H1 (cell line): ENCODE results near the gene TMEM54. TPM values are rescaled to one million over a fixed set of nuclear protein-coding genes. Genes with fewer than 3 reads are reported as not detected.

Experiments used
- CTCF ChIA-PET: fragments of 300-600 bp; sonication (Branson Sonifier 250); formaldehyde crosslinking; loops from one replicate; lab custom pipeline; 2021; ENCODE audit not compliant: partially characterized antibody; lab: Charles Lee
- POLR2A ChIA-PET: fragments of 300-600 bp; sonication (Branson Sonifier 250); formaldehyde crosslinking; loops from one replicate; lab custom pipeline; 2021; ENCODE audit warnings: inconsistent platforms; ENCODE audit not compliant: partially characterized antibody; lab: Charles Lee
- DNase-seq, 2 experiments: peaks; one replicate each; pipeline versions ENCODE4 v3.0.0 to v3.0.0-alpha.2; 2010 to 2022; ENCODE audit warnings: low spot score in 2 of 2, low read depth in 1 of 2, mixed read lengths in 1 of 2
- FAIRE-seq: peaks from 2 replicates; lab custom pipeline; 2011; peaks lifted over from hg19 to GRCh38; lab: Jason Lieb, UNC
- H2AFZ ChIP-seq: 2 replicates; pipeline ENCODE4 v1.8.1; 2012; ENCODE audit warnings: low read length, inconsistent platforms
- H2AK5ac ChIP-seq: 2 replicates; pipeline ENCODE4 v1.6.1; 2013; ENCODE audit warnings: low read depth, low read length
- H2BK120ac ChIP-seq: replicated peaks from 2 replicates; pipeline ENCODE3; 2013; ENCODE audit warnings: low read depth, low read length, inconsistent platforms
- H2BK12ac ChIP-seq: 2 replicates; pipeline ENCODE4 v1.6.1; 2013; ENCODE audit warnings: low read depth, low read length
- H2BK15ac ChIP-seq: 2 replicates; pipeline ENCODE4 v1.6.1; 2013; ENCODE audit warnings: low read length
- H2BK20ac ChIP-seq: 2 replicates; pipeline ENCODE4 v1.6.1; 2013; ENCODE audit warnings: low read length
- H2BK5ac ChIP-seq: 2 replicates; pipeline ENCODE4 v1.6.1; 2013; ENCODE audit warnings: low read depth, low read length
- H3K14ac ChIP-seq: 2 replicates; pipeline ENCODE4 v1.6.1; 2013; ENCODE audit warnings: inconsistent platforms; ENCODE audit not compliant: insufficient read length
- H3K18ac ChIP-seq: 2 replicates; pipeline ENCODE4 v1.6.1; 2013; ENCODE audit warnings: low read length; ENCODE audit errors: extremely low read depth
- H3K23ac ChIP-seq: 2 replicates; pipeline ENCODE4 v1.6.1; 2013; ENCODE audit warnings: inconsistent platforms; ENCODE audit not compliant: insufficient read length
- H3K23me2 ChIP-seq: 2 replicates; pipeline ENCODE4 v1.6.1; 2013; ENCODE audit warnings: low read depth, low read length
- H3K27ac ChIP-seq: 2 replicates; pipeline ENCODE4 v1.6.1; 2011; ENCODE audit warnings: low read depth, low read length, inconsistent platforms
- H3K27me3 ChIP-seq, 4 experiments: replicated peaks in 1 of 4; 1 replicate in 1 of 4; 2 replicates in 3 of 4; pipeline versions ENCODE4 v1.6.1 to v1.8.1; 2011 to 2013; ENCODE audit warnings: low read length in 3 of 4, mild to moderate bottlenecking in 3 of 4, inconsistent platforms in 2 of 4, mixed read lengths in 2 of 4, moderate library complexity in 1 of 4; ENCODE audit not compliant: control insufficient read depth in 3 of 4, insufficient read depth in 3 of 4; ENCODE audit errors: extremely low read depth in 1 of 4
- H3K36me3 ChIP-seq, 4 experiments: 2 replicates each; pipeline versions ENCODE4 v1.6.1 to v1.8.1; 2011 to 2013; ENCODE audit warnings: mild to moderate bottlenecking in 4 of 4, low read length in 3 of 4, moderate library complexity in 2 of 4, control low read depth in 1 of 4, inconsistent platforms in 1 of 4; ENCODE audit not compliant: insufficient read depth in 4 of 4, control insufficient read depth in 2 of 4
- H3K4ac ChIP-seq: replicated peaks from 2 replicates; pipeline ENCODE3; 2013; ENCODE audit warnings: low read length, low read depth, mixed read lengths, inconsistent platforms; ENCODE audit not compliant: insufficient read length
- H3K4me1 ChIP-seq, 4 experiments: replicated peaks in 1 of 4; 1 replicate in 1 of 4; 2 replicates in 3 of 4; pipeline versions ENCODE4 v1.6.1 to v1.8.1; 2011 to 2013; ENCODE audit warnings: low read length in 3 of 4, inconsistent platforms in 2 of 4, mixed read lengths in 1 of 4; ENCODE audit not compliant: insufficient read depth in 4 of 4, control insufficient read depth in 3 of 4
- H3K4me2 ChIP-seq, 2 experiments: 2 replicates each; pipeline versions ENCODE4 v1.6.1 to v1.8.1; 2011 to 2013; ENCODE audit warnings: low read depth in 2 of 2, low read length in 2 of 2, control low read depth in 1 of 2, inconsistent platforms in 1 of 2, mild to moderate bottlenecking in 1 of 2; ENCODE audit not compliant: insufficient read depth in 1 of 2
- H3K4me3 ChIP-seq, 4 experiments: fragments of 200-600, 300-600 bp in 1 of 4; sonication (generic), shearing (Covaris generic), sonication (Bioruptor Twin) in 1 of 4; 2 replicates each; pipeline versions ENCODE4 v1.5.1 to v1.8.1; 2011 to 2016; ENCODE audit warnings: low read length in 4 of 4, low read depth in 3 of 4, control low read depth in 2 of 4, inconsistent platforms in 2 of 4, mild to moderate bottlenecking in 2 of 4, mixed read lengths in 1 of 4, moderate library complexity in 1 of 4; ENCODE audit not compliant: insufficient read depth in 2 of 4; ENCODE audit errors: extremely low read depth in 1 of 4
- H3K56ac ChIP-seq: replicated peaks from 2 replicates; pipeline ENCODE3; 2013; ENCODE audit warnings: low read depth, mild to moderate bottlenecking, mixed read lengths, low read length, inconsistent platforms; ENCODE audit not compliant: insufficient read length
- H3K79me1 ChIP-seq: 2 replicates; pipeline ENCODE4 v1.6.1; 2013; ENCODE audit warnings: low read depth, low read length, control low read depth
- H3K79me2 ChIP-seq, 2 experiments: 2 replicates each; pipeline versions ENCODE4 v1.6.1 to v1.8.1; 2012 to 2013; ENCODE audit warnings: low read length in 2 of 2, mild to moderate bottlenecking in 2 of 2, inconsistent platforms in 1 of 2; ENCODE audit not compliant: insufficient read depth in 2 of 2, control insufficient read depth in 1 of 2
- H3K9ac ChIP-seq, 4 experiments: replicated peaks in 1 of 4; 1 replicate in 1 of 4; 2 replicates in 3 of 4; pipeline versions ENCODE4 v1.6.1 to v1.8.1; 2011 to 2013; ENCODE audit warnings: low read depth in 3 of 4, low read length in 3 of 4, control low read depth in 2 of 4, mild to moderate bottlenecking in 2 of 4, moderate library complexity in 2 of 4, inconsistent platforms in 1 of 4; ENCODE audit errors: extremely low read depth in 1 of 4
- H3K9me3 ChIP-seq, 2 experiments: 2 replicates each; pipeline versions ENCODE4 v1.6.1 to v1.8.1; 2012 to 2013; ENCODE audit warnings: mild to moderate bottlenecking in 2 of 2, moderate library complexity in 2 of 2, control low read depth in 1 of 2, inconsistent platforms in 1 of 2, low read depth in 1 of 2, low read length in 1 of 2, mixed read lengths in 1 of 2; ENCODE audit not compliant: insufficient read depth in 2 of 2
- H4K20me1 ChIP-seq, 2 experiments: replicated peaks in 1 of 2; 2 replicates each; pipeline versions ENCODE3 to v1.8.1; 2011 to 2013; ENCODE audit warnings: inconsistent platforms in 2 of 2, low read length in 2 of 2, mild to moderate bottlenecking in 1 of 2; ENCODE audit not compliant: insufficient read depth in 2 of 2, control insufficient read depth in 1 of 2
- H4K5ac ChIP-seq: 2 replicates; pipeline ENCODE4 v1.6.1; 2013; ENCODE audit warnings: low read length, low read depth, mixed read lengths, inconsistent platforms; ENCODE audit not compliant: insufficient read length
- H4K8ac ChIP-seq: 2 replicates; pipeline ENCODE4 v1.8.0; 2013; ENCODE audit warnings: mild to moderate bottlenecking, moderate library complexity, low read length, inconsistent platforms; ENCODE audit not compliant: insufficient read depth; ENCODE audit errors: extremely low read depth
- H4K91ac ChIP-seq: replicated peaks from 2 replicates; pipeline ENCODE3; 2013; ENCODE audit warnings: low read length, mixed read lengths, inconsistent platforms; ENCODE audit not compliant: insufficient read length
- ASH2L ChIP-seq: fragments of 200-600, 300-600 bp; sonication (generic); IDR thresholded peaks from one replicate; pipeline ENCODE4 v1.7.1; 2017; ENCODE audit warnings: low read length
- BCL11A ChIP-seq, 2 experiments: IDR thresholded peaks; one replicate each; pipeline ENCODE4 v1.6.1; 2011; ENCODE audit warnings: low read depth in 2 of 2, low read length in 2 of 2, mild to moderate bottlenecking in 2 of 2
- CBX8 ChIP-seq: fragments of 300-800, 300-1000 bp; sonication (generic); IDR thresholded peaks from 2 replicates; pipeline ENCODE4 v1.7.1; 2016; ENCODE audit warnings: low read depth, low read length, borderline replicate concordance
- EGR1 ChIP-seq: IDR thresholded peaks from 2 replicates; pipeline ENCODE4 v1.6.1; 2011; ENCODE audit warnings: low read depth, low read length, borderline replicate concordance
- EP300 ChIP-seq, 2 experiments: IDR thresholded peaks; 1 replicate in 1 of 2; 2 replicates in 1 of 2; pipeline ENCODE4 v1.6.1; 2011 to 2012; ENCODE audit warnings: low read depth in 2 of 2, low read length in 2 of 2, mild to moderate bottlenecking in 2 of 2, borderline replicate concordance in 1 of 2, inconsistent platforms in 1 of 2, moderate library complexity in 1 of 2
- FOSL1 ChIP-seq: IDR thresholded peaks from 2 replicates; pipeline ENCODE4 v1.6.1; 2011; ENCODE audit warnings: mild to moderate bottlenecking, low read depth, low read length, moderate library complexity; ENCODE audit not compliant: insufficient read depth
- KDM1A ChIP-seq: fragments of 200-600, 300-600 bp; sonication (generic); IDR thresholded peaks from 2 replicates; pipeline ENCODE4 v1.7.1; 2016; ENCODE audit warnings: mild to moderate bottlenecking, low read length, borderline replicate concordance
- SAP30 ChIP-seq: fragments of 300-600 bp; sonication (generic); IDR thresholded peaks from 2 replicates; pipeline ENCODE4 v1.7.1; 2012; ENCODE audit warnings: low read length, moderate library complexity, mild to moderate bottlenecking, inconsistent platforms; ENCODE audit not compliant: insufficient read depth, insufficient replicate concordance
- SP1 ChIP-seq: IDR thresholded peaks from 2 replicates; pipeline ENCODE4 v1.6.1; 2011; ENCODE audit warnings: low read depth, low read length
- SUZ12 ChIP-seq: fragments of 200-600 bp; sonication (generic); IDR thresholded peaks from 2 replicates; pipeline ENCODE4 v1.6.1; 2012; ENCODE audit warnings: mild to moderate bottlenecking, inconsistent platforms, low read length, moderate library complexity, mixed read lengths
- ZNF274 ChIP-seq: IDR thresholded peaks from 2 replicates; pipeline ENCODE4 v1.7.0; 2012; ENCODE audit warnings: low read length, borderline replicate concordance; ENCODE audit errors: extremely low read depth
- WGBS, 2 experiments: shearing (Covaris generic) in 1 of 2; methylation state at CpG; one replicate each; pipeline versions ENCODE4 v1.1.6 to v1.1.7; 2013 to 2015; ENCODE audit warnings: low lambda C conversion rate in 2 of 2, mixed read lengths in 2 of 2, inconsistent platforms in 1 of 2, low coverage in 1 of 2, missing lambda C conversion rate in 1 of 2; ENCODE audit not compliant: insufficient replicate concordance in 2 of 2, insufficient coverage in 1 of 2, insufficient read length in 1 of 2; ENCODE audit errors: extremely low coverage in 1 of 2, missing lambda C conversion rate in 1 of 2; 5-methylcytosine and 5-hydroxymethylcytosine counted together
- polyA plus RNA-seq, 7 experiments: library from polyadenylated mRNA; depleted of rRNA in 3 of 7; stranded (reverse) in 5 of 7; unstranded in 2 of 7; fragments of >200 nt in 5 of 7; fragments of 200-250 nt in 2 of 7; gene quantifications; 1 replicate in 5 of 7; 2 replicates in 1 of 7; 4 replicates in 1 of 7; pipeline versions ENCODE4 v1.2.1 to v1.2.3, GENCODE V29; 2011 to 2013; ENCODE audit warnings: missing spikeins in 2 of 7, mixed read lengths in 2 of 7
- total RNA-seq: library from RNA; stranded (reverse); fragmentation: NEBNext Ultra II Directional; extraction: Animal tissue kit (Norgen Biotek cat#: 25700); gene quantifications from 2 replicates; pipeline ENCODE4 v1.2.1, GENCODE V29; 2021

Gene TMEM54
- total and polyA plus RNA-seq, 2 of the 8 experiments (the other 6 are each of a cell fraction or from before 2014, with no cell fraction given) = 9.5 to 58.7 TPM

DNA sequence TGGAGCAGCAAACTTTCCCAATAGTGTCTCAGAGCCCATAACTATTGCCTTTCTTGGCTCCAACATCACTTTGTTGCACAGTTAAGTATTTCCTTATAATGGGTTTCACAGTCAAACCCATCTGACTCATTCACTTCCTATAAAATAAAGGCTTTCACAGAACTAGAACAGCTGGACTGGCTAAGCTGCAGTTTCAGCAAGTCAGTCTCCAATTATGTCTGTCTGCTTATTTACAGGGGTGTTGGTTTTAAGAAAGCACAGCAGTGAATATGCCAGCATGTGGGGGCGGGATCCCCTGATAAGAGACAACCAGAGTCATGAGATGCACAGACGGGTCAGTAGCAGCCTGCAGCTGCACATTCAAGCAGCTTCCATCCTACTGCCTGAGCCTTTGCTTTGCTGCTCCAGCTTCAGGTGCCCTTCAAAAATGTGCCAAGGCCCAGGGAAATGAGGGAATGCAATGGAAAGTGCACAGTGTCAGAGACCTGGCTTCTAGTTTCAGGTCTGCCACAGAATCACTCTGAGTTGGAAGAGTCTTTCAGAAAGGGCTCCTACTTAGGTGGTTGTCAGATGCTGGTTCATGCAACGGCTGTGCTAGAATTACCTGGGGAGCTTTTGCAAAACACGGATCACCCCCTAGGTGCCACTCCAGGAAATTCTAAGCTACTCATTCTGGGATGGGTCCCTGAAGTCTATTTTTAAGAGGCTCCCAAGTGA is 38.6 kb upstream of the TMEM54 start:
- no peak for DNase-seq

More for the DNA sequence above, 38.6 kb upstream of the TMEM54 start:
- H2AFZ ChIP-seq = no peak overlapping the region
- no peak overlapping the region for H2BK15ac ChIP-seq
- H2BK20ac ChIP-seq = no peak overlapping the region
- H4K8ac ChIP-seq = no peak overlapping the region
- no peaks in the 10 kb centered on the region for H3K4me1 ChIP-seq
- no peak overlapping the region for H4K5ac ChIP-seq
- H3K14ac ChIP-seq = no peak overlapping the region
- 87% methylated on average over 4 of the region's 4 CpGs; no CpG with 5 or more reads in 1 of the 2 experiments for WGBS, 2 experiments
- no peak overlapping the region for H3K27ac ChIP-seq
- H3K79me1 ChIP-seq = no peaks in the 10 kb centered on the region
- H3K9me3 ChIP-seq = no peaks in the 10 kb centered on the region
- no peak overlapping the region for H2BK5ac ChIP-seq
- no peak overlapping the region for H3K56ac ChIP-seq
- H3K9ac ChIP-seq = no peak overlapping the region
- H3K79me2 ChIP-seq = no peaks in the 10 kb centered on the region
- H4K91ac ChIP-seq = no peak overlapping the region
- H2AK5ac ChIP-seq = no peak overlapping the region
- no peak overlapping the region for H3K18ac ChIP-seq
- no peak overlapping the region for H3K4me3 ChIP-seq
- POLR2A ChIA-PET = interaction anchor here (0.6 kb wide), 1 partner anchor 157 kb away, joined by 3 read pairs; no protein-coding TSS in a partner anchor
- H2BK120ac ChIP-seq = no peak overlapping the region
- H3K4me2 ChIP-seq = no peak overlapping the region
- FAIRE-seq = no peak
- no peak overlapping the region for H2BK12ac ChIP-seq
- peaks cover 0 to 8% (median 5%) of the 10 kb centered on the region in 4 experiments; a peak in 4 of 8 replicates for H3K36me3 ChIP-seq
- no peak overlapping the region for H3K23ac ChIP-seq
- H3K23me2 ChIP-seq = no peaks in the 10 kb centered on the region; the same call in 1 of the 2 replicates
- H4K20me1 ChIP-seq = peaks cover 0 to 4% of the 10 kb centered on the region in 2 experiments
- CTCF ChIA-PET = interaction anchor here (0.6 to 2.1 kb wide), 15 partner anchors 8 to 244 kb away, joined by 3 to 7 read pairs (median 4); no protein-coding TSS in a partner anchor
- no peak overlapping the region for H3K4ac ChIP-seq
- TF ChIP-seq ASH2L = no peak
- TF ChIP-seq EGR1 = no peak
- TF ChIP-seq SAP30 = no peak
- no peak for TF ChIP-seq FOSL1
- TF ChIP-seq ZNF274 = no peak
- no peak for TF ChIP-seq EP300 (IDR thresholded peaks at IDR 0.05; ENCODE audit: borderline replicate concordance in 1 of 2, low read depth in 2 of 2, low read length in 2 of 2)
- no peak for TF ChIP-seq SP1
- no peak for TF ChIP-seq CBX8
- no peak for TF ChIP-seq BCL11A (IDR thresholded peaks at IDR 0.05; ENCODE audit: low read depth in 2 of 2, low read length in 2 of 2)
- TF ChIP-seq KDM1A = no peak
- no peak for TF ChIP-seq SUZ12
- no peaks in the 10 kb centered on the region for H3K27me3 ChIP-seq
